Mesothelial cell of epicardium (in vitro differentiated cells): ENCODE results near the gene SPAG4. TPM values are rescaled to one million over a fixed set of nuclear protein-coding genes. Genes with fewer than 3 reads are reported as not detected.

ENCODE experiments used
- DNase-seq, 2 experiments: peaks; one replicate each; pipeline ENCODE4 v3.0.0; 2021; ENCODE audit warnings: low spot score in 2 of 2; ENCODE audit not compliant: unreplicated experiment in 2 of 2
- H3K27ac Mint-ChIP-seq: 2 replicates; pipeline ENCODE4 v1.8.0; 2021; ENCODE audit warnings: mixed read lengths
- H3K27me3 Mint-ChIP-seq: 2 replicates; pipeline ENCODE4 v1.8.0; 2021; ENCODE audit warnings: low read depth, mixed read lengths
- H3K36me3 Mint-ChIP-seq: 2 replicates; pipeline ENCODE4 v1.8.0; 2021; ENCODE audit warnings: mixed read lengths
- H3K4me1 Mint-ChIP-seq: 2 replicates; pipeline ENCODE4 v1.8.0; 2021; ENCODE audit warnings: mixed read lengths
- H3K4me3 Mint-ChIP-seq: 2 replicates; pipeline ENCODE4 v1.8.0; 2021; ENCODE audit warnings: mild to moderate bottlenecking, moderate library complexity, mixed read lengths
- H3K9me3 Mint-ChIP-seq: 2 replicates; pipeline ENCODE4 v1.8.0; 2021; ENCODE audit warnings: mixed read lengths
- CTCF ChIP-seq: fragments of 200-600 bp; sonication (generic); IDR thresholded peaks from one replicate; pipeline ENCODE4 v1.5.0; 2021; ENCODE audit warnings: antibody characterized with exemption; ENCODE audit not compliant: unreplicated experiment
- total RNA-seq: library from RNA; stranded (reverse); gene quantifications from 3 replicates; pipeline ENCODE4 v1.2.1, GENCODE V29; 2021

SPAG4 gene
- total RNA-seq, 1 donor from 2014 or later = 4.0 TPM

GRCh38 chr20:35653430-35653734 lies 37.8 kb downstream of the SPAG4 start:
- no peak for DNase-seq
- no peak overlapping the region for H3K4me3 Mint-ChIP-seq
- TF ChIP-seq CTCF = no peak
- no peaks in the 10 kb centered on the region for H3K27me3 Mint-ChIP-seq
- peaks cover 24% of the 10 kb centered on the region for H3K36me3 Mint-ChIP-seq
- peaks cover 6% of the 10 kb centered on the region for H3K4me1 Mint-ChIP-seq
- no peak overlapping the region for H3K27ac Mint-ChIP-seq
- no peaks in the 10 kb centered on the region for H3K9me3 Mint-ChIP-seq

DNA sequence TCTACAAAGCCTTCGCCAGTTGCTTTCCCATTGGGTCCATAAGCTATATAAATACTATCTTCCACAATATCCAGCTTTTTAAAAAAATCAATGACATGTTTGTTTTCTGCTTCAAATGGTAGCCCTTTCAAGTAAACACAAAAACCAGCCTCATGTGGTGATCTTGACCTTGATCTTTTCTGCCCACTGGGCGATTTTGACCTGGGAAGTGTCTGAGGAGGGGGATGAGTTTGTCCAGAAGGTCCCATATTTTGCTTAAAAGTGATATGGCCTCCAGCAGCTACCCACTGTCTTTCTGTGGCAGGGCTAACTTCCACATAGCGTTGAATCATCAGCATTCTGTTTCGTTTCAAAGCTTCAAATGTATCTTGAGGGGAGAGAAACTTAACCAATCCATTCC lies 38.3 kb downstream of the SPAG4 start:
- no peak overlapping the region for H3K27ac Mint-ChIP-seq
- no peak for DNase-seq
- H3K9me3 Mint-ChIP-seq = no peaks in the 10 kb centered on the region
- H3K4me3 Mint-ChIP-seq = no peak overlapping the region
- H3K27me3 Mint-ChIP-seq = no peaks in the 10 kb centered on the region
- H3K36me3 Mint-ChIP-seq = peaks cover 20% of the 10 kb centered on the region
- no peak for TF ChIP-seq CTCF
- H3K4me1 Mint-ChIP-seq = peaks cover 8% of the 10 kb centered on the region

- H3K4me3 Mint-ChIP-seq = no peak overlapping the region
- no peak for DNase-seq
- H3K36me3 Mint-ChIP-seq = peaks cover 17% of the 10 kb centered on the region
- H3K9me3 Mint-ChIP-seq = no peaks in the 10 kb centered on the region
- TF ChIP-seq CTCF = no peak
- peaks cover 11% of the 10 kb centered on the region for H3K4me1 Mint-ChIP-seq
- no peaks in the 10 kb centered on the region for H3K27me3 Mint-ChIP-seq
- no peak overlapping the region for H3K27ac Mint-ChIP-seq
These were observed 38.8 kb downstream of the SPAG4 start for GRCh38 chr20:35654415-35654814.

- H3K4me3 Mint-ChIP-seq = no peak overlapping the region
- DNase-seq = no peak
- H3K9me3 Mint-ChIP-seq = no peaks in the 10 kb centered on the region
- H3K27me3 Mint-ChIP-seq = no peaks in the 10 kb centered on the region
- H3K27ac Mint-ChIP-seq = peak overlapping the region; percentile 70
- peaks cover 4% of the 10 kb centered on the region for H3K36me3 Mint-ChIP-seq
- no peak for TF ChIP-seq CTCF
- H3K4me1 Mint-ChIP-seq = peaks cover 37% of the 10 kb centered on the region
These were observed 41.6 kb downstream of the SPAG4 start for GRCh38 chr20:35657271-35657670.

- Mint-ChIP-seq H3K27me3 (no peaks in the 10 kb centered on the region), H3K36me3 (peaks cover 3% of the 10 kb centered on the region), H3K4me1 (peaks cover 57% of the 10 kb centered on the region), H3K27ac (peak overlapping the region; percentile 30), H3K4me3 (no peak overlapping the region), H3K9me3 (no peaks in the 10 kb centered on the region)
- DNase-seq = no peak
- TF ChIP-seq CTCF = no peak
These were observed 44.7 kb downstream of the SPAG4 start for GRCh38 chr20:35660122-35660937.
